HG03175 (cell line): ENCODE data around the gene ROPN1L.

ENCODE experiments used
- ATAC-seq: cut with Tn5 transposase; IDR thresholded peaks from one replicate; pipeline ENCODE4 v1.9.1; 2021; ENCODE audit warnings: mild to moderate bottlenecking, moderate library complexity; ENCODE audit not compliant: unreplicated experiment

Gene ROPN1L

DNA sequence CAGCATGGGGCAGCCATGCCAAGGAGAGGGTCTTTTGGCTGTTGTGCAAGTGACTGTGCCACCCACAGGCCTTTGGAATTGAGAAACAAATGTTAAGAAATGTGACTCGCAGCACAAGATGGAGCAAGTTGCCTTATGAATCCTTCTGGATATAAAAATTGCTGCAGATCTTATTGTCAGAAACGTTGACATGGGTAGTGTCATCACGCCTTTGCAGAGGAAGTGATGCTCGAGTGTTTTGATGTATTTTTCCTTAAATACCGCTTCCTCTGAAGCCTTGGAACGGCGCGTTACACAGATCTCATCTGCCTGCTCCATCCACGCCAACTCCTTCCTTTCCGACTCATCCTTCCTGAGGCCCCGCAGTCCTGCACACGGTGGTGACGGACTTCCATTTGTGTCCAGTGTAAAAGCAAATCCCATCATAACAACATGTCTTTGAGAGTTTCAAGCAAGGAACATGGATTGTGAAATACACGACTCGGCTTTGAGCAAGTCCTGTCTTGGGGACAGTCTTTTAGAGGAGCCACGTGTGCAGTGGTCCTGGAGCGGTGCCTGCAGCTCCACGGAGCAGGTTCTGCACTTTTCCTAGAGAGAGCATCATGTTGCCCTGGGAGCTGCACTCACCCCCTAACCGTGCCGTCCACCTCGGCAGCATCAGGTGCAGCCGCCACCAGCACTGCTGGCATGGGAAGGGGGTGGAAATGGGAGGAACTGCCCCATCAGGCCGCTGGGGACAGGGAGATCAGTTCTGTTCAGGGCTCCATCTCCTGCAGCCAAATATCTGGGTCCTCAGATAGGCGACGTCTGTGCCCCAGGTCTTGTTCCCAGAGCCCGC lies 15.1 kb downstream of the ROPN1L start:
- no peak for ATAC-seq

DNA sequence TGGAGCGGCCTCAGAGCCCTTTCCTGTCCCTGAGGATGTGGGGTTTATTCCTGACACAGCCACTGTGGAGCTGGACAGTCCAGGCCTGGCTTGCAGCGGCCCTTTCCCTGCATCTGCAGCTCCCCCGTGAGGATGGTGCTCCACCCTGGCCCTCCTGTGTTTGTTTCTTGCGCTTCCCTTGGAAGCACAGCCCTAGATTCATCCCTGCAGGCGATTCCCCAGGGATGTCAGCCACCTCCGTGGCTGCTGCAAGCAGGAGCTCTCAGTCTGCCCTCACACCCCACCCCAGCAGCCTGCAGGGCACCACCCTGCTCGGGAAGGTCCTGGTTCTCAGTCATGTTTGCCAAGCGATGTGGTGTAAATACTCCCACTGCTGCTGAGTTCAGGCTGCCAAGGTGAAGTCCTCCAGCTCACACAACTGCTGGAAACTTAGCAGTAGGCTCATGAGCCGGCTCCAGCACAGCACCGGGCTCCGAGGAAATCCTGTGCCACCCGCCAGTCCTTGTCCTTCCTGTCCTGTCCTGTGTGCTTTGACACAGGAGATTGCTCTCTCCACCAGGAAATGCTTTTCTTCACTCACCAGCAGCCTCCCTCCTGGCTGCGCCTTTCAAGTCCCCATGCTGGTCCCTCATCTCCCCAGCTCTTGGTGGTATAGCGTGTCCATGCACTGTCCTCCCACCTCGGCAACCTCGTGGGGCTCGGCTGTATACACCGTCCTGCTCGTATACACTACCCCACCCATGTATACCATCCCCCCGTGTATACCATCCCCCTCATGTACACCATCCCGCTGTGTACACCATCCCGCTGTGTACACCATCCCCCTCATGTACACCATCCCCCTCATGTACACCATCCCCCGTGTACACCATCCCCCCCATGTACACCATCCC lies 16.2 kb downstream of the ROPN1L start:
- ATAC-seq = no peak

DNA sequence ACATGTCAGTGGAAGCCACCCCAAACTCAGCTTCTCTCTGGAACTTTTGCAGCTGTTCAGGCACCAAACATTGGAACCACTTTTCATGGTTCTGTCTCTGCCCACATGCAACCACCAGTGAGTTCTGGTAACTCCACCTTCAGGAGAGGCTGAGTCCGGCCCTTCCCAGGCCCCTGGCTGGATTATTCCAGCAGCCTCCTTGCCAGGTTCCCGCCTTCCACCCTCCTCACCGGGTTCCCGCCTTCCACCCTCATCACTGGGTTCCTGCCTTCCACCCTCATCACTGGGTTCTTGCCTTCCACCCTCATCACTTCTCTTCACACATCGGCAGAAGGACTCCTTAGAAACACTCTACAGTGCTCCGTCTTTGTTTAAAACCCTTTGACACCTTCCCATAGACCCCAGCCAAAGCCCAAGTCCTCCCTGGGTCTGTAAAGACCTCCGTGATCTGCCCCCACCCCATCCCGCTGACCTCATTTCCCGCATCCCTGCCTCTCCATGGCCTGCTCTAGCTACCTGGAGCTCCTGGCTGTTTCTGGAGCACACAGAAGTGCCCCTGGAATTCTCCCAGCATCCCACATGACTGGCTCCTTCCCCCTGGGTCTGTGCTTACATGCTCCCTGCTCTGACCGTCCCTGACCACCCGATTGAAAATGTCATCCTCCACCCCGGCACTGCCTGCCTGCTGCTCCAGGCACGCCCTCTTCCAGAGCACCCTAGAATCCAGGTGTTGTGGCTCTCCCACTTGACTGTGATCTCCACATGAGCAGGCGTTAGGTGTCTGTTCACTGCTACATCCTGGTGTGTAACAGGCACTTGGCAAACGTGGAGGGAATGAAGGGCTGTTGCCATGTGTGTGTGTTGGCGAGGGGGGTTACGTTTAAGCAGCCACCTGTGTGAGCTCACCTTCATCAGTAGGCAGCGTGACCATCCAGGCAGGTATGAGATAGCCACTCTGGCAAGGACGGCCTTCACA lies 17.7 kb downstream of the ROPN1L start:
- no peak for ATAC-seq

DNA sequence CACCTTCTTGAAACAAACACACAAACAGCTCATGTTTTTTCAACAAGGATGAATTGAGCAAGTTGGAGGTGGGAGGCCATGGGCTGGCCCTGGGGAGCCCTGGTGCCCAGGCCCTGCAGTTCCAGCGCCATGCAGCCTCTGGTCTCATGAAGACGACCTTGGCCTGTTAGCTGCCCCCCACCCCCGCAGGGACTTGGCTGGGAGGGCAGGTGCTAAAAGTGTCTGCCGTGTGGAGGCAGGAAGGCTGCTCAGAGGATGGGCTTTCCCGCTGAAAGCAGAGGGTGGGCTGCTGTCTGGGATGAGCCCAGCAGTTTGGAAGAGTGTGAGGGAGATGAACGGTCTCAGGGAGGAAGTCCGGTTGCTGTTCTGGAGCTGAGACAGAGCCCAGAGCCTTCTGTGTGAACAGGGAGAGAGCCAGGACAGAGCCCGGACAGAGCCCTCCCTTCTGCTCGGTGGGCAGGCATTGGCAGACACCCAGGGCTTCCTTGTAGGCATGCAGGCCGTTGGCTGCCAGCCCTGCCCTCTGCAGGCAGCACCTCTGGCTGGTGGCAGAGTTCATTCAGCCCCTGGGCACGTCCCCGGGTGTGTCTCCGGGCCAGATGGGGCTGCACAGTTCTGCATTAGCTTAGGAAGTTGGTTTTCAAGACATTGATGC lies 18.7 kb downstream of the ROPN1L start:
- no peak for ATAC-seq

- no peak for ATAC-seq
Measured at GRCh38 chr5:10461041-10461440, 19.4 kb downstream of the ROPN1L start.

GRCh38 chr5:10461904-10462555 lies 20.4 kb downstream of the ROPN1L start:
- ATAC-seq = no peak

GRCh38 chr5:10463566-10463965 lies 21.9 kb downstream of the ROPN1L start:
- ATAC-seq = no peak

GRCh38 chr5:10464173-10464572 lies 22.5 kb downstream of the ROPN1L start:
- ATAC-seq = no peak

DNA sequence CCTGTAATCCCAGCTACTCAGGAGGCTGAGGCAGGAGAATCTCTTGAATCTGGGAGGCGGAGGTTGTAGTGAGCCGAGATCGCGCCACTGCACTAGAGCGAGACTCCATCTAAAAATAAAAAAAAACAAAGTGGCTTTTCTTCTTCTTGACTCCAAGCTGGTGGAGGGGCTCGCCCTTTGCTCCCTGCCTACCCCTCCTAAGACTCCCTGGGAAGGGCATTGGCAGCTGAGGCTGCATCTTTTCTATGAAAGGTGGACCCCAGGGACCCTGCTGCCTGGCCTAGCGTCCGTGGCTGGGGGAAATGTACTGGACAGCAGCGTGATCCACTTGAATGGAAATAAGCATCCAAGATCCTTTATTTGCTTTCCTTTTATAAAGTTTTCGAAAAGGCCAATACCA lies 24.0 kb downstream of the ROPN1L start:
- no peak for ATAC-seq

DNA sequence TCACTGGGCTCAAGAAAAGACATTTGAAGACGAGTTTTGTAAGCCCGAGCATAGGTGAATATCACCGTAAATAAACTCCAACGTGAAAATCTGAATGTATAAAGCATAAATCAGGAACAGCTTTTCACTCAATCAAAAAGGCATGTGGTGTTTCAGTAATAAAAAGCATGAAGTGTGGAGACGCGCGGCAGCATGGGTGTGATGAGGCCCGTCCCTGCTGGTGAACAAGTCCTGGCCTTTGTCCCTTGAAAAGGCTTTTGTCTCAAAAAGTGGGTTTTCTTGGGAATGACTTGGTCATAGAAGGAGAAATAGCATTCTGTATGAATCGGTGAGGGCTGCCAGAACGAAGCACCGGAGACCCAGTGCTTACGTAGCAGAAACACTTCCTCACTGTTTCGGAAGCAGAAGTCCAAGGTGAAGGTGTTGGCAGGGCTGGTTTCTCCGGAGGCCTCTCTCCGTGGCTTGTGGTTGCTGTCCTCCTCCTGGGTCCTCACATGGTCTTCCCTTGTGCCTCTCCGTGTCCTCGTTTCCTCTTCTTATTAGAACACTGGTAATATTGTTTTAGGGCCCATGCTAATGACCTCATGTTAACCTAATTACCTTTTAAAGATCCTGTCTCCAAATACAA lies 24.9 kb downstream of the ROPN1L start:
- no peak for ATAC-seq

DNA sequence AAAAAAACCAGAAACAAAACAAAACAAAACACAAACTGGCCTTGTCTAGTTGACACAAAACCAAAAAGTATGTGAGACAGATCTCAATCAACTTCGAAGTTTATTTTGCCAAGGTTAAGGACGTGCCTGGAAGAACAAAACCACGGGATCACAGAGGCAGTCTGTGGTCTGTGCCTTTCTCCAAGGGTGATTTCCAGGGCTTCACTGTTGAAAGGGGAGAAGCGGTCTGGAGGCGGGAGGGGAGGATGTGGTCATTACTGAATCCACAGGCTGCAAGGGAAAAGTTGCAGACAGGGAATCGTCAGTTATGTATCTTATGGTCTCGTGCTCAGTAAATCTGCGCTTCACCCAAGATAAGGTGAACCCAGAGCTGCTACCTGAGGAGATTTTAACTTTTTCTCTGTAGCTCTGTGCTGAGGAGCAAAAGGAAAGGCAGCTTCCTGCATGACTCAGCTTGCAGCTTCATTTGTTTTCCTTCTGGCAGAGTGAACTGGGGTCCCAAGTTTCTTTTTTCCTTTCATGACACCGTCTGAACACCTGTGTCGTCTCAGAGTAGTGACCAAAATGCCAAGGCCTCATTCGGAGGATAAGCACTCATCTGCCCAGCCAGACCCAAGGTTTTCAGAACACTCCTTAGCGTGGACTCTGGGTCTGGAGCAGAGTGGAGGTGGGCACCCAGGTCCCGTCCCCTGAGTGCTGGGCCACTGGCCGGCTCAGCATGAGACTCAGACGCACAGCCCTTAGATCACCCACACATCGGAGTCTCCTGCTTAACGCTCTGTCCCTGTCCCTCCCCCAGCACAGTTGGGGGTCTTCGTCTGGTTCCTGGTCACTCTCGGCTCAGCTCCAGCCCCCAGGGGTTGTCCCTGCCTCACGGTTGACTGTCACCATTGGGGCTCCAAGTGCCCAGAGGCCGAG lies 25.9 kb downstream of the ROPN1L start:
- no peak for ATAC-seq

DNA sequence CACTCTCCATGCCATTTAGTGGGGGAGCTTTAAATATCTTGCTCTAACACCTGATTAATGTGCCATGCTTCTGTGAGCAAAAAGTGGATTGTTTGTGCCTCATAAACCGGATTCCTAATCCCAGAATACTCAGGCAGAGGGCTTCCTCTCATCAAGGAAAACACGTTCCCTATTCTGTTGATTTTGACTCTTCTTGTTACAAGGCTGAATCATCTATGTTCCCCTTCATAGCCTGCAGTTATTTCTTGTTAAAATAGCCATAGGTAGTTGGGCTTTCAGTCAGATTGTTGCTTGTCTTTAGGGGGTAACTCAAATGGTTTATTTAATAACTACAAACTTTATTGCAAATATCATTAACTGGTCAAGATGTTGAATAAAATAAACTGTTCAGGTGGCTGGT lies 26.6 kb downstream of the ROPN1L start:
- ATAC-seq = no peak

- no peak for ATAC-seq
Measured at GRCh38 chr5:10469253-10470050, 27.8 kb downstream of the ROPN1L start.

GRCh38 chr5:10470669-10471068 lies 29.0 kb downstream of the ROPN1L start:
- ATAC-seq = no peak

GRCh38 chr5:10471677-10472076 lies 30.0 kb downstream of the ROPN1L start:
- no peak for ATAC-seq

DNA sequence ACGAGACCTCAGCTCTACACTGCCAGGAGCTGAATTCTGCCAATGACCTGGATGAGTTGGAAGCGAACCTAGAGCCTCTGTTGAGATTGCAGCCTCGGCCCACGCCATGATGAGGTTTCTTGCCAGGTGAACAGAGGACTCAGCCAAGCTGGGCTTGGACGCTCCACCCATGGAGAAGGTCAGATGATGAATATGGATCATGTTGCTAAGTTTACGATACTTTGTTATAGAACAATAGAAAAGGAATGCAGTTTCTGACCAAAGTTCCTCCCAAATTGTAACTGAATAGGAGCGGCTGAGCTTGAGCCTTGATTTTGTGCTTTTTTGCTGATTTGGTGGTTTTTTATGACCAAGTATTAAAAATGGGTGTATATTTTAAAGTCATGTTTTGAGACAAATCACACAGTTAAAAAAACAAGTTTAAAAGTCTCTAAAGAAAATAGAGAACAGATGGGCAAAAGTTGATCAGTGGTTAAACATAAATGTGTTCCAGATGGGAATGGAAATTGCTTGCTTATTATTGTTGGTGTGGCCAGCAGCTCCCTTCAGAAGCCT lies 32.9 kb downstream of the ROPN1L start:
- no peak for ATAC-seq
